HG03558 (cell line): Measurements from ENCODE around the gene ATF4.

Source experiments
- ATAC-seq: cut with Tn5 transposase; IDR thresholded peaks from one replicate; pipeline ENCODE4 v1.9.1; 2021; ENCODE audit warnings: moderate number of reproducible peaks; ENCODE audit not compliant: unreplicated experiment; ENCODE audit errors: extremely low read depth

Gene ATF4

GRCh38 chr22:39525658-39525975 lies 5.3 kb downstream of the ATF4 start:
- no peak for ATAC-seq

DNA sequence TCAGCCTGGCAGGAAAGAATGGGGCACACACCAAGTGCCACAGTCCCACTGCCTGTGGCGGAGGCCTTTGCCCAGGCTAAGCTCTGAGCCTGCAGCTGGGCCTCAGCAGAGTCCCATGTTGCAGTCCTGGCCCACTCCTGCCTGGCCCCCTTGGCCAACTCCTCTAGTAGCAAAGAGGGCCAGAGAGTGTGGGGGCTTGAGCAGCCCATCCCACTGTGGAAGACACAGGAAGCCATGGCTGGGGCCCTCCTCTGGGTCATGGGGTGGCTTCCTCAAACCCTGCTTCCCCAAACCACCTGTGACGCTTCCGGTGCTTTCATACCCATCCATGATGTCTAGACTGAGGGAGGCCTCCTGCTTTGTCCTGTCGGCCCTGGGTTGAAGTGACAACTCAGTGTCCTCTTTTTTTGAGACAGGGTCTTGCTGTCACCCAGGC lies 6.4 kb downstream of the ATF4 start:
- no peak for ATAC-seq

DNA sequence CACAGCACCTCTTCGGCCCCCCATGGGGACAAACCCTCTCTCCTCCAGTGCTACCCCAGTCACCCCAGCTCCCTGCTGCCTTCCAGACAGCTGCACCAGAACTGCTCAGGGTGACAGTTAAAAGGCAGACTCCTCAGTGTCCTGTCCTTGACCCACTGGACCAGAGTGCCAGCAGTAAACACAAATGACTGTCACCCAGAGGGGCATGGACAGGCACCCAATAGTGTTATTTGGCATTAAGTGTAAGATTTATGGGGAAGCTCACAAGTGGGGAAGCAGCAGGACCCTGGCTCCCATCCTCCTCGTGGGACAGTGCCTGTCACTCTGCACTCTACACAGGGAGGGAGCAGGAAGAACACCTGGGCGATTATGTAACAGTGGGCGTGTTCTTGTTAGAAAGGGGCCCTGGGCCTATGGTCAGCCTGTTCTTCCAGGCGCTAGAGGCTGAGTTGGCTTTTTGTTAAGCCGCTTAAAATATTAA lies 7.2 kb downstream of the ATF4 start:
- ATAC-seq: no peak

GRCh38 chr22:39528080-39528661 lies 7.8 kb downstream of the ATF4 start:
- ATAC-seq: no peak

- ATAC-seq: no peak
These were observed 8.5 kb downstream of the ATF4 start for GRCh38 chr22:39528681-39529486.

DNA sequence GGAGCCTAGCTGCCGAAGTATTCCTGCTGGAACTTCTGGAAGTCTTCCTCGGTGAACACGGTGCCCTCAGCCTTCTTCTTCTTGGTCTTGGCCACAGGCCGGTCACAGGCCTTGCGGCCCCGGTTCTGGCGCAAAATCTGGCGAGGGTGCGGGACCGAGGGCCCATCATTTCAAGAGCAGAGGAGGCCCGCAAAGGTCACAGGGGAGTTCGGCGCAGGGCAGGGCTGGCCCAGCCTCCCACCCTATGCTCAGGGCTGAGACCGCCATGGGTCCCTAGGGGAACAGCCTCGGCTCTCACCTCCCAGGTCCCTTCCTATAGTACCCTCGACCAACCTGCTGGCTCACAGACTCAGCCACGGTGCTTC lies 9.1 kb downstream of the ATF4 start:
- ATAC-seq: no peak

DNA sequence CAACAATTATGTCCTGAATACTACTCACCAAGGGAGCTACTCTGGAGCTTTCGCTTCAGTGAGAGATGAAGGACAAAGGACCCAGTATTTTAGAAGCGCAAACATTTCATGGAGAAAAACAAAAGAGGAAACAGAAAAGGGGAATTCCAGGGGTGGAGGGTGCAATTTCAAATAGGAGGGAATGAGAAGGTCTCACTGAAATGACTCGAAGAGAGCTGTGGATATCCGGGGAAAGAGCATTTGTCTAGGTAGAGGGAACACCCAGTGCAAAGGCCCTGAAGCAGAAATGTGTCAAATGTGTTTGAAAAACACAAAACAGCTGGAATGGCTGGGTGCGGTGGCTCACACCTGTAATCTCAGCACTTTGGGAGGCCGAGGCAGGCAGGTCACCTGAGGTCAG lies 9.8 kb downstream of the ATF4 start:
- no peak for ATAC-seq

GRCh38 chr22:39530692-39531331 lies 10.4 kb downstream of the ATF4 start:
- ATAC-seq: no peak

GRCh38 chr22:39532215-39533073 lies 12.1 kb downstream of the ATF4 start, which contains the start of gene RPS19BP1:
Gene RPS19BP1 (minus strand): TSS chr22:39532748. CDS start chr22:39532738, 10 bp downstream.
- ATAC-seq: peak; percentile 45

DNA sequence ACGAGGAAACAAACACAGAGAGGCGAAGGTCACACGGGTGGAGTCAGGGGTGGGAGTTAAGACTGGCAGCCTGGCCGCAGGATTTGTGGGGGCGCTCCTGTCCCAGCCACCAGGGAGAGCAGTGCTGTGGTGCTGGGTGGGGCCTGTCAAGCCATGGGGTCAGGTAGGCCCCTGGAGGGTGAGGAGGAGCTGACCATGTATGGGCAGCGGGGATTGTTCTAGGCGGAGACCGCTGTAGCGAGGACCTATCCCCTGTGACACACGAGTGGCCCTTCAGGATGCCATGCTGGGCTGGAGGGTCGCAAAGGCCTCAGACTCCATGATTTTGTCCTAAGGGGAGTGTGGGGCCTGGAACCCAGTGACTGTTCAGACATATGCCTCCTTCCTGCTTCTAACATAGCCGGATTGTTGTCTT lies 13.7 kb downstream of the ATF4 start:
- ATAC-seq: no peak

DNA sequence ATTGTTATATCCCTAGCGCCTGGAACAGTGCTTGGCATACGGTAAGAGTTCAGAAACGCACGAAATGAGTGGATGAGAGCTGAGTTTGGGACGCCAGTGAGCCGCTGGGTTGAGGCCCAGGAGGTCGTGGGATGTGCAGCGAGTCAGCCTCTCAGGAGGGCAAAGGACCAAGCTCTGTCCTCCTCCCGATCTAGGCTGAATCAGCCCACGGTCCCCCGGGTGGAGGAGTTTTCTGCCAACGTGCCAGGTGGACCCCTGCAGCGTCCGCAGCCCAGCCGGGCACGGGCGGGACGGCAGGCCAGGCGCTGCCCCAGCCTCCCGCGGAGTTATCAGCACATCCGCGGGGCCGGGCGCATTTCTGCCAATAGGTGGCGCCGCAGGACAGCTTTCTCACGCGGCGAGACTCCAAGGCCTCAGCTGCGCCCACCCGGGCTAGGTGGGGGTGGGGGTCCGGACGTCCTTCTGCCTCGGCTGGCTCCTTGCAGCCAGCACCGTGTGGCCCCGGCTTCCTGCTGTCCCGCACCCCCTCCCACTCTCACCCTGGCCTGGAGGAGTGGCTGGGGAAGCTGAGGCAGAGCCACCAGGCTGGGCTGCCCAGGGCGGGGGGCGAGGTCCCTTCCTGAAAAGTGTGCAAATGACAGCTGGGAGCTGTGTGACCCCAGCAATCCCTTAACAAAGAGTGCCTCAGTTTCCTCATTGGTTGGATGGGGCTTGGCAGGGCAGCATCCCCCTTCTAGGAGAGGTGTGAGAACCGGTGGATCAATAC lies 14.4 kb downstream of the ATF4 start:
- ATAC-seq: no peak

GRCh38 chr22:39535357-39535725 lies 15.0 kb downstream of the ATF4 start:
- ATAC-seq: no peak

DNA sequence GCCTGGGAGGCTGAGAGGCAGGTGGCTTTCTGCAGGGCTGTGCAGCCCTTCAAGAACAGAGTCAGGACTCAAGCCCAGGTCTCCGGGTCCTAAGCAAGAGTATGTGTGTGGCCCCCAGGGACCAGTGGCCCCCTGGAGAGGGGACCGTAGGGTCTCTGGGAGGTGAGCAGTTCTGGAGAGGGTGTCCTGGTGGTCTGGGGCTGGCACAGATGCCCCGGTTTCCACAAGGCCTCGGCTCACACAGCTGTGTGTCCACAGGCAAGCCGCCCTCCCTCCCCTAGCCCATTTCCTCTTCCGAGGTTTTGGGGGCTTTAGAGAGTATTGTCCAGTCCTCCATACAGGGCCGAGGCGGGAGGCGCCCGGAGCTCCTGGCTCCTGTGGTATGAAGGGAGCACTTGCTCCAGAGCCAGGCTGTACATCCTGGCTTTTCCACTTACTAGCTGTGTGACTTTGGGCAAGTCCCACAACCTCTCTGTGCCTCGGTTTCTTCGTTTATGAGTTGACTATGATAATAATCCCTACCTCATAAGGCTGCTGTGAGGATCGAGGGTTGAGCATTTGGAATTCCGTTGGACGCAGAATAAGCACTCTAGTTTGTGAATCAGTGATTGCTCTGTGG lies 15.6 kb downstream of the ATF4 start:
- ATAC-seq: no peak

- no peak for ATAC-seq
These were observed 16.3 kb downstream of the ATF4 start for GRCh38 chr22:39536711-39537110.

DNA sequence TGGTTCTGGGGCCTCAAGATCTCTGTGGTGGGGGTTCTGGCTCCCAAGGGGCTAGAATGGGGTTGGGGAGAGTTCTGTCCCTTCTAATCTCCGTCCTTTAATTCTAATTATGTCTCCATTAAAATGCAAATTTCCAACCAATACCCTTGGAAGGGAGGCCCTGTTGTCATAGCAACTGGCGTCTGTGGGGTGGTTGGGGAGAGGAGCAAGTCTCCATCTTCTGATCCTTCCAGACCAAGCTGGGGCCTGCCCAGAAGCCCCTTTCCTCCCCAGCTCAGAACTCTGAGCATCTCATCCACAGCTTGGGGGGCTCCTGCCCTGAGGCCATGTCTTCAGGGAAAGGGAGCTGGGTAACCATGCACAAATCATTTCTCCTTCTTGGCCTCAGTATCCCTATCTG lies 17.6 kb downstream of the ATF4 start:
- ATAC-seq: no peak

DNA sequence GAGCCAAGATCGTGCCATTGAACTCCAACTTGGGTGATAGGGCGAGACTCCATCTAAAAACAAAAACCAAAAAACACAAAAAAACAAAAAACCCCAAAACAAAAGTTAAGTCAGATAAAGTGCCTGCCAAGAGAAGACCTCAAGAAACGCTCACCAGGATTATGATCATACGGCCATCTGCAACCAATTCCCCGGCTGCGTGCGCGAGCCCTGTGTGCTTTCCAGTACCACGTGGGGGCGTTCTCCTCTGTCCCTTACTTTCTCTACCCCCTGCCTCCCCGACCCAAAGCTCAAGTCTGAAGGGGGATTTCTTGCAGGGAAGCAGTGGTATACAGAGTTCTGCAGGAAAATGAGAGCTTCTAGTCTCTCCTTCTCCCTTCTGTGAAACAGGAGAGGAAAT lies 22.7 kb downstream of the ATF4 start:
- ATAC-seq: no peak

DNA sequence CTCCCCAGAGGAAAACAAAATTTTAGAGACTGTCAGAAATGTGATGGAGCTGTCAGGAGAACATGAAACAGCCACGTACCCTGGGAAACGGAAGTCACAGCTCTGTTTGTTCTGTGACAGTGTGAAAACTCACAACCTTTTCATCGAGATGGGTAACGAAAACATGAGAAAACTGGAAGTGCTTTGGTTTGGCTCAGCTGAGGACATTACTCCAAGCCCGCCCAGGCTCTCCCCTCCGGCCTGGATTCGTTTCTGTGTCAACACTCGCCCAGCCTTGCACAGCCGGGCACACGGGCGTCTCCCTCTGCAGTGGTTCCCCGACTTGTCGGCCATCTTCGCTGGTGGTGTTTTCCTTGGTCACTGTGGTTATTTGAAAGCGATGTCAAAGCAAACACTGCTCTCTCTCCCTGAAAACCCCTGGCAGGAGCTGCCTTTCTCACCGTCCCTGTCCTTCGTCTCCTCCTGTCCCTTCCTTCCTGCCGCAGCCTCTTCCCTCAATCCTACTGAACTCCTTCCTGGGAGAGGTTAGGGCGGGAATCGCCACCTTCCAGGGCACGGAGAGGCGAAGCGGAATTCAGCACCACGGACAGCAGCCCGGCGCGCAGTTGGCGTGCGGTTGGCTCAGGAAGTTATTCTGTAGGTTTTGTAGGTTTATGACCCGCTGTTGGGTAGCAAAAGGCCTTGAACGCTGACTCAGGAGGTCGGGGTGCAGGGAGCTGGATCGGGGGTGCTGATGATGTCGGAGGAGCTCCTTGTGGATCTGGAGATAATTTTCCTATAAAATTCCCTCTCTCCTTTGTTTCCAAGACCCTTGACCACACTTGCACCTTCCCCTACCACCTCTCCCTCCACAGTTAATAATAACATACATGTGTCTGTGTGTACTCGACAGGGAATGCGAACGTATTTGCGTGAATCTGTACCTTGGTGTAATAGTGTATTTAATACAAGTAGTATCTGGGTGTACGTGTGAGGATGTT lies 25.3 kb downstream of the ATF4 start:
- ATAC-seq: no peak

DNA sequence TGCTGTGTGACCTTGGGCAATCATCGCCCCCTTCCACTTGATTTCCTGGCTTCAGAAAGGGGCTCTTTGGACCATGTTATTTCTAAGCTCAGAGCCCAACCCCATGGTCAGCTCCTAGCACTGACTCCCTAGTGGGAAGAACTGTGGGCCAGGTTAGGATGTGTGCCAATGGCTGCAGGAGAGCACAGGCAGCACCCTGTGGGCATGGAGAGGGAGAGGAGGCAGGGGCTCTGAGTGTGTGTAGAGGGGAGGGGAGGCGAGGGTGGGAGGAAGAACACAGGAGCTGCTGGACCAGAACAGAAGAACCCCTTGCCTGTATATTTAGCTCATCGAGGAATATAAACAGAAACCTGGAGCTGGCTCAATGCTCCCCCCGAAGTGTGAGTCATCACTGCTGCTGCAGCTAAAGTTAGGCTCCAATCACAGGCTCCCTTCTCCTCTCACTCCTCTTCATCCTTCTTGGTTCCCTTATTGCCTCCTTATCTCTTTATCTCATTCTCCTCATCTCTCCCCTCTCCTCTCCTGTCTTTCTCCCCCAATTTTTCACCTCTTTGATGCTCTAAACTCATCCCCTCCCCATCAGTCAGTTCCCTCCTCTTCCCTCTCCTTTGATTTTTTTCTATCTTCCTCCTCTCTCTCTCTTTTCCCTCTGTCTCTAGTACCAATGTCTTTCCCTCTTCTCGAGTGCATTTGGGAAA lies 26.7 kb downstream of the ATF4 start:
- no peak for ATAC-seq
